ENCODE results near the gene UQCC2.

Gene UQCC2

DNA sequence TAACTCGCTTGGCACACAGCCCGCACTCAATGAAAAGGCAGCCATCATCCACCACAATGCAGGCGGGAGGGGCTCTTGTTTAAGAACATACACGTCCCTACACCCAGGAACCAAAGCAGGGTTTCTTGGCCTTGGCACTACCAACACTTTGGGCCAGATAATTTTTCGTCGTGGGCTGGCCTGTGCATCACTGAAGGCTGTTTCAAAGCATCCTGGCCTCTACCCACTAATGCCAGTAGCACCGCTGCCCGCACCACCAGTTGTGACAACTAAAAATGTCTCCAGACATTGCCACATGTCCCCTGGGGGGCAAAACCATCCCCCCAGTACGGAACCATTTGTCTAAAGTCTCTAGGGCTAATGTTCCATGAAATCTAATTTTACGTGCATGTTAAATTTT lies 13.0 kb downstream of the UQCC2 start:
- peaks cover 42% of the 10 kb centered on the region for H3K4me1 Mint-ChIP-seq
- H3K27ac Mint-ChIP-seq = peak overlapping the region; percentile 53
- DNase-seq (ENCODE audit: low spot score in 2 of 2) (no peak), ATAC-seq (ENCODE audit: low read depth) (no peak)
- H3K27me3 Mint-ChIP-seq = no peaks in the 10 kb centered on the region
- no peak overlapping the region for H3K4me3 Mint-ChIP-seq
- no peaks in the 10 kb centered on the region for H3K9me3 Mint-ChIP-seq
- H3K36me3 Mint-ChIP-seq = peaks cover under 1% of the 10 kb centered on the region

DNA sequence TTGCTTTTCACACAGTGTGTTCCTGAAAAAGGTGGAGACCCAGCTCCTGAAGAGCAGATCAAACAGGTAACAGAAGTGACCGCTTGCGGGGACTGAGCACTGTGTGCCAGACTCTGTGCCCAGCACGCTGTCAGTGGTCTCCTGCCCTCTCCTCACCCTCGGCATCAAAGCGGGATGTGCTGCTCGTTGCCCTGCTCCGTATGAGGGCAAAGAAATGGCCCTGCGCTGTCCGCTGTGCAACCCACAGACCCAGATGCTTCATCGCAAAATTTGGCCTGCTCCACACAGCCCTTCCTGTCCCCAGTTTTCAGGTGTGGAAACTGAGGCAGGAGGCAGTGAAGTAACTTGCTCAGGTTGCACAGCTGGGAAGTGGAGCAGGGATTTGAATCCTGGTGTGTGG lies 13.7 kb downstream of the UQCC2 start:
- no peak for DNase-seq (ENCODE audit: low spot score in 2 of 2)
- H3K27ac Mint-ChIP-seq = peak overlapping the region; percentile 89
- no peaks in the 10 kb centered on the region for H3K27me3 Mint-ChIP-seq
- peak overlapping the region; percentile 29 for H3K4me3 Mint-ChIP-seq
- peaks cover 43% of the 10 kb centered on the region for H3K4me1 Mint-ChIP-seq
- no peak for ATAC-seq (ENCODE audit: low read depth)
- H3K9me3 Mint-ChIP-seq = no peaks in the 10 kb centered on the region
- H3K36me3 Mint-ChIP-seq = no peaks in the 10 kb centered on the region

DNA sequence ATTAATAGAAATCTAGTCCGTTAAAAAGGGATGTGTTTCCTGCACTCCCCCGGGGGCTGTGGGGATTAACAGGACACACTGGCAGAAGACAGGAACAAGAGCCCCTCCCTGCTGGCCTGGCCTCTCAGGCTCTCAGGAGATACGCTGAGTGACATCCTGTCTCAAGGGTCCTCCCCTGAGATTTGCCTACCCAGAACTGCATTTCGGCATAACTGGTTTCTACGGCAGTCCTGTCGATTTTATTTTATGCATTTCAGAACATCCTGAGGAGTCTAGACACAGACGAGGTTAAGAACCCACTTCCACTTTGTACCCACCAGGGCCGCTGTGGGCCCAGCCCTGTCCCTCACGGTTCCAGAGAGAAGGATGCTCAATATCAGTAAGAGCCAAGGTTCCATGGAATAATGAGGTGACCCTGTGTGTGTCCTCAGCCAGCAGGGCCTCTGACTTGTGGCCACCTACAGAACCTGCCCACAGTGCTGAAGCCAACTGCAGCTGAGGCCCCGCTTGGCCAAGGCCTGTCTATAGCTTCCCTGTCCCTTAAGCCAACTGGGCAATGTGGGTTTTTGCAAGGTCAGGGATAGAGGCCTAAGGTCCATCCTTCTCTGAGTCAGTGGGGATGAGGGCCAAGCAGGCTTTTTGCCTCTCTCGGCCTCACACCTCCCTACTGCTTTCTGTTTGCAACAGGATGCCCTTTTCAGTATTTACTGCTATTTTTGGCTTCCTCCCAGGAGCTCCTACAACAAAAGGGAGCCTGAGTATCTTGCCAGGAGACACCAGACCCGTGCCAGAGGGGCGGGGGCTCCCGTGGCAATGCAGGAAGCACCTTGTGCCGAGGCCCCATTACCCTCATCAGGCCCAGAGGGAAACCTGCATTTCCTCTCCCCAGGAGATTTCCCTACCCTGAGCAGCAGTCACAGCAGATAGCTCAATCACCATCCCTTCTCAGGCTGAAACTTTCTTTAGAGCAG lies 14.7 kb downstream of the UQCC2 start:
- peak; percentile 62 for ATAC-seq (ENCODE audit: low read depth)
- Mint-ChIP-seq H3K36me3 (peaks cover 6% of the 10 kb centered on the region), H3K4me1 (peaks cover 46% of the 10 kb centered on the region)

DNA sequence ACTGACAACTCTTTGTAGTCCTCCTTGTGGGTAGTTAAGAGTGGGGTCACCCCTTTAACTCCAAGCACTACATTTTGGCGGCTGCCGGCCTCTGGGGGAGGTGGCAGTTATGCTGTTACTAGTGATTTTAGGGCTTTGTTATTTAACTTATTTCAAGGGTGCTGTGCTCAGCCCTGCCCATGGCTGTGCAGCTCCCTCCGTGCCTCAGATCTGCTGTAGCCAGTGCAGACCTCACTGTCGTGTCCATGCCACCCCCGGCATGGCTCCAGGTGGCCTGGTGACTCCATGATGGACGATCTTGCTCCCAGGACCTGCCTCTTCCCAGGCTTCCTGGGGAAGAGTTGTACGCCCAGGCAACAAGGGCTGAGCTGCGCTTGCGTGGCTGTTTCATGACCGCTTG lies 15.4 kb downstream of the UQCC2 start:
- Mint-ChIP-seq H3K27ac (peak overlapping the region; percentile 89), H3K27me3 (no peaks in the 10 kb centered on the region), H3K4me1 (peaks cover 53% of the 10 kb centered on the region), H3K9me3 (no peaks in the 10 kb centered on the region), H3K4me3 (peak overlapping the region; percentile 66), H3K36me3 (peaks cover 10% of the 10 kb centered on the region)
- no peak for DNase-seq (ENCODE audit: low spot score in 2 of 2)
- ATAC-seq (ENCODE audit: low read depth) = no peak

More for the DNA sequence above, 14.7 kb downstream of the UQCC2 start:
- Mint-ChIP-seq H3K27me3 (no peaks in the 10 kb centered on the region), H3K4me3 (peak overlapping the region; percentile 66), H3K9me3 (no peaks in the 10 kb centered on the region), H3K27ac (peak overlapping the region; percentile 89)
- DNase-seq (ENCODE audit: low spot score in 2 of 2) = peak; percentile 44 to 59

DNA sequence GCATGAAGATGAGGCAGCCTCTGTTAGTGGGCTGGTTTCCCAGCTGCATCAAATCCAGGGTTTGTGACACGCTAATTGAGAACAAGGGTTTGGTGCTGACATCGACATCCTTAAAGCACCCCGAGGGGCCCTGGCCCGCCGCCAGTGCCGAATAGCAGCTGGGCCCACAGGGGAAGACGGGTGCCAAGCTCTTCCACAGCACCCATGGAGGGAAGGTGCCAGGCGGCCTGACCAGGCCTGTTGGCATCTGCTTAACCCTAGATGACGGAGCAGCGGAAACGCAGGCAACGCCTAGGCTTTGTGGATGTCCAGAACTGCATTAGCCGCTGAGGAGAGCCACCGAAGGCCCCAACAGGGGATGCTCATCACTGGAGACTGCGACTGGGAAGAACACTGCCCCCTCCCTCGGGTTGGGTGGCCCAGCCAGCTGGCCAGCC lies 16.0 kb downstream of the UQCC2 start:
- ATAC-seq (ENCODE audit: low read depth) (no peak), DNase-seq (ENCODE audit: low spot score in 2 of 2) (no peak)
- Mint-ChIP-seq H3K27me3 (no peaks in the 10 kb centered on the region), H3K4me1 (peaks cover 51% of the 10 kb centered on the region), H3K36me3 (peaks cover 14% of the 10 kb centered on the region), H3K9me3 (no peaks in the 10 kb centered on the region), H3K27ac (peak overlapping the region; percentile 89), H3K4me3 (no peak overlapping the region)

DNA sequence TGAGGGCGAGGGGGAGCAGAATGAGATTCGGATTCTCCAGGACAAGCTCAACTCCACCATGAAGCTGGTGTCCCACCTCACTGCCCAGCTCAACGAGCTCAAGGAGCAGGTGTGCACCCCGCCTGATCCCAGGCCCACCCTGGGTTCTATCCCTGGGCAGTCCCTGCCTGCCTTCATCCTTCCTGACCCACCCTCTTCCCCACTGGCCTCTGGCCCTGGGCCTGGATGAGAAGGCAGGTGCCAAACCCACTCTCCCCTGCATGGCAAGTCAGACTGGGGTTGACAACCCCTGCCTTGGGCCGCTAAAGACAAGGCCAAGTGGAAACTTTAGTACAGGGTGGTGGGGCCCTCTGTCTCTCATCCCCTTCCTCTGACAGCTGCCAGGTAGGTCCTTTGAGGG lies 16.5 kb downstream of the UQCC2 start:
- Mint-ChIP-seq H3K27ac (peak overlapping the region; percentile 73), H3K4me3 (no peak overlapping the region), H3K4me1 (peaks cover 46% of the 10 kb centered on the region), H3K36me3 (peaks cover 14% of the 10 kb centered on the region), H3K27me3 (no peaks in the 10 kb centered on the region), H3K9me3 (no peaks in the 10 kb centered on the region)
- DNase-seq (ENCODE audit: low spot score in 2 of 2) (no peak), ATAC-seq (ENCODE audit: low read depth) (no peak)

DNA sequence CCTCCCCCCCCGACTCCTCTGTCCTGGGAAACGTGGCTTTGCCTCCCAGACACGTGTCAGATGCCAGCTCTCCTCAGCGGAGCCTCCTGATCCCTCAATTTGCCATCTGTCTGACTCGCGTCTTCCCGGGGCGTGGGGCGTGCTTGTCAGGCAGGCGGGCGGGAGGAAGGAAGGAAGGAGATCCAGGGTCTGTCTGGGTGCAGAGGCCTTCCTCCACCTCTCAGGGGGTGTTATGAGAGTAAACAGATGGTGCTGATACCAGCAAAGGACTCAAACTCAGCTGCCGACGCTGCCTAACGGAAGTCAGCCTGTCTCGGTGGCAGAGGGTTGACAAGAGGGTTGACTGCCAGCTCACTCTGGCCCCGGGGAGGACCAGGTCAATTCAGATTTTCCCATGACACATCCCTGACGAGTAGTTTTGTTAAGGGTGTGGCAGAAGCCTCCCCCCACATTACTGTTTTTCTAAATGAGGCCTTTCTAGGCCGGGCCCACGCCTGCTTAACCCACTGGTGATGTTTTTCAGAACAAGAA lies 17.0 kb downstream of the UQCC2 start:
- peaks cover 17% of the 10 kb centered on the region for H3K36me3 Mint-ChIP-seq
- H3K27ac Mint-ChIP-seq = peak overlapping the region; percentile 73
- H3K4me1 Mint-ChIP-seq = peaks cover 45% of the 10 kb centered on the region
- H3K27me3 Mint-ChIP-seq = no peaks in the 10 kb centered on the region
- ATAC-seq (ENCODE audit: low read depth) = no peak
- DNase-seq (ENCODE audit: low spot score in 2 of 2) = no peak
- H3K4me3 Mint-ChIP-seq = no peak overlapping the region
- no peaks in the 10 kb centered on the region for H3K9me3 Mint-ChIP-seq

DNA sequence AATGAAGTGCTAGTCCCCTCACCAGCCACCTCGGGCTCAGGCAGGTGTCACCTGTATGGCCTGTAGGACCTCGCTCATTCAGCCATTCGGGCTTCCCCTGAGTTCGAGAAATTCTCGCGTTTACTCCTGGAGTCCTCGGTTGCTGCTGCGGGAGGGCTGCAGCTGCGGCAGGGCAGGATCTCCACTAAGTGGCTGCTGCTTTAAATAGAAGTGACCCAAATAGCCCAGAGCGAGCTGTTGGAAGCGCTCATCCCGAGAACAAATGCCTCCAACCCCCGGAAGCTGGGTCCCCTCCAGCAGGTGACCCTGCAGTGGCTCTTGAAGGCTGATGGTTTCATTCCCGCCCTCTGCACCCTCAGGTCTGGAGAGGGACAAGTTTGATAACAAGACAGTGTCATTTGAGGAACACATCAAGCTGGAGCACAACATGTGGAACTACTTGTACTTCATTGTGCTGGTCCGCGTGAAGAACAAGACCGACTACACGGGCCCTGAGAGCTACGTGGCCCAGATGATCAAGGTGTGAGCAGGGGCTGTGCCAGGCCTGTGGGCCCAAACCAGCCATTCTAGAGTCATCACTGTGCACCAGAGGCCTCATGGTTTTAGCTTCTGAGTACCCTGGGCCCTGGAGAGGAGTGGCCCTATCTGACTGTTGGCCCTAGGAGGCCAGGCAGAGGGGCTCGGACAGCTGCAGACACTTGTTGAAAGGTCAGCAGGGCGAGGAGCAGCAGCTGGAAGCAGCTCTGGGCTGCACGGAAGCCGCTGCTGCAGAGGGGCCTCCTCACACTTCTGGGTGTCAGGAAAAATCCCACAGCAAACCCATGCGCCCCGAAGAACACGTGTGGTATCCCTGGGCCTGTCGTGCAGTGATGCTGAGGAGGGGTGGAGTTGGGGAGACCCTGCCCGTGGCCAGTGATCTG lies 18.1 kb downstream of the UQCC2 start:
- ATAC-seq (ENCODE audit: low read depth) (peak; percentile 25), DNase-seq (ENCODE audit: low spot score in 2 of 2) (no peak)
- Mint-ChIP-seq H3K4me1 (peaks cover 37% of the 10 kb centered on the region), H3K36me3 (peaks cover 27% of the 10 kb centered on the region), H3K4me3 (no peak overlapping the region), H3K27me3 (no peaks in the 10 kb centered on the region), H3K27ac (peak overlapping the region; percentile 98), H3K9me3 (no peaks in the 10 kb centered on the region)

DNA sequence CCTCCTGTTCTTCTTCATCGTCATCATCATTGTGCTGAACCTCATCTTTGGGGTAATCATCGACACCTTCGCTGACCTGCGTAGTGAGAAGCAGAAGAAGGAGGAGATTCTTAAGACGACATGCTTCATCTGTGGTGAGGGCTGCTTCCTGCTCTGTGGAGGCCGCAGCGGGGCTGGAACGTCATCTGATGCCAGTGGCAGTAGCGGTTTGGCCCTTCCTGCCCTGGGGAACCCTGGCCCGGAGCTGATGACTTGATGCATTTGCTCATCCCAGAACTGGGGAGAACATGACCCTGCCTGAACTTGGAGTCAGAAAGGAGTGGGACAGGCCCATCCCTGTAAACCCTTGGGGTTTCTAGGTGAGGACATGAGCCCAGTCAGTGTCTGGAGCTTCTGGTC lies 18.7 kb downstream of the UQCC2 start:
- ATAC-seq (ENCODE audit: low read depth) (peak; percentile 84), DNase-seq (ENCODE audit: low spot score in 2 of 2) (peak; percentile 67 to 69)
- Mint-ChIP-seq H3K4me1 (peaks cover 33% of the 10 kb centered on the region), H3K27ac (peak overlapping the region; percentile 98), H3K9me3 (no peaks in the 10 kb centered on the region), H3K4me3 (peak overlapping the region; percentile 33), H3K27me3 (no peaks in the 10 kb centered on the region), H3K36me3 (peaks cover 28% of the 10 kb centered on the region)

DNA sequence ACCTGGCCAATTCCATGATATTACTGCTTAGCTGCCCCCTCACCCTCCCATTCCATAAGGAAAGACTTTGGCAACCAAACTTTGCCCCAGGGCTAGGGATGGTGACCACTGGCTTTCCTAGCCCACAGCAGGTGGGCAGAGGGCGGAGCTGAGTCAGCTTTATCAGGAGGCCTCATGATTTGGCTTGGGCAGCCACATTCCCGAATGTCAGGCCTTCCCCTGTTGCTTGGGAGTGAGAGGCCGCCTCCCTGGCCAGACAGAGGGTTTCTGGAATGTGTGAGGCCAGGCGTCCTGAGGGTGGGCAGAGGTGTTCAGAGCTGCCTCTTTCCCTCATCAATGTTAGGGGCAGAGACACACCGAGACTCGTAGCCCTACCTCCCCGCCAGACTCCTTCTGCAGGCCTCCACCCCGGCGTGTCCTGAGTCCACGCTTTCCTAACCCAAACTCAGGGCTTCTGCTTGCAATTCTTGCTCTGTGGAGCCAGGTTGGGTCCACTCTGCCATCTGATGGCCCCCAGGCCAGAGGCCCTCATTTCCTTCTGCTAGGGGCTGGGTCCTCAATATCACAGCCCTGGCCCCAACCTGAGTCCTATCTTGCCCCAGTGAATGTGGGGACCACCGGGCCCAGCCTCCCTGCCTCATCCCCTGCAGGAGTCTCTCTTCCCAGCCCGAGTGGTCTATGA lies 19.3 kb downstream of the UQCC2 start:
- Mint-ChIP-seq H3K27me3 (no peaks in the 10 kb centered on the region), H3K4me1 (peaks cover 28% of the 10 kb centered on the region), H3K27ac (peak overlapping the region; percentile 98), H3K36me3 (peaks cover 28% of the 10 kb centered on the region), H3K9me3 (no peaks in the 10 kb centered on the region), H3K4me3 (peak overlapping the region; percentile 33)
- DNase-seq (ENCODE audit: low spot score in 2 of 2) (no peak), ATAC-seq (ENCODE audit: low read depth) (no peak)

DNA sequence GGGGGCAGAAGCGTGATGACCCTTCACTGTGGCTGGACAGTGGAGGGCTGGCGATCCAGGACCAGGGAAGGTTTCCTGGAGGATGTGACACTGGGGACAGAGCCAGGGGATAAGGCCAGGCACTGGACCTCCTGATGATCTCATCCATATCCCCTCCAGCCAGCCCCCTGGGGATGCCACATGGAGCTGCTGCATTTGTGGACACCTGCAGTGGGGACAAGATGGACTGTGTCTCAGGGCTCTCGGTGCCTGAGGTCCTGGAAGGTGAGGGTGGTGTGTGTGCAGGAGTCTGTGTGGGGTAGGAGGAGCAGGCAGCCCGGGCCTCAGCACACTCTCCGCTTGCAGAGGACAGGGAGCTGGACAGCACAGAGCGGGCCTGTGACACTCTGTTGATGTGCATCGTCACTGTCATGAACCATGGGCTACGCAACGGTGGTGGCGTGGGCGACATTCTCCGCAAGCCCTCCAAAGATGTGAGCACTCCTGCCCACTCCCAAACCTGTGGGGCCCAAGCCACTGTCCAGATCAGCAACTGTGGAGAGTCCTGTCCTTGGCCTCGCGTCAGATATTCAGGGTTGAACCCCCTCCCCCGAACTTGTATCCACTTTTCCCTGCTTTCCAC lies 19.9 kb downstream of the UQCC2 start:
- no peaks in the 10 kb centered on the region for H3K9me3 Mint-ChIP-seq
- peak overlapping the region; percentile 31 for H3K27ac Mint-ChIP-seq
- H3K4me1 Mint-ChIP-seq = peaks cover 21% of the 10 kb centered on the region
- H3K27me3 Mint-ChIP-seq = no peaks in the 10 kb centered on the region
- DNase-seq (ENCODE audit: low spot score in 2 of 2) = no peak
- H3K36me3 Mint-ChIP-seq = peaks cover 30% of the 10 kb centered on the region
- H3K4me3 Mint-ChIP-seq = no peak overlapping the region
- ATAC-seq (ENCODE audit: low read depth) = no peak

DNA sequence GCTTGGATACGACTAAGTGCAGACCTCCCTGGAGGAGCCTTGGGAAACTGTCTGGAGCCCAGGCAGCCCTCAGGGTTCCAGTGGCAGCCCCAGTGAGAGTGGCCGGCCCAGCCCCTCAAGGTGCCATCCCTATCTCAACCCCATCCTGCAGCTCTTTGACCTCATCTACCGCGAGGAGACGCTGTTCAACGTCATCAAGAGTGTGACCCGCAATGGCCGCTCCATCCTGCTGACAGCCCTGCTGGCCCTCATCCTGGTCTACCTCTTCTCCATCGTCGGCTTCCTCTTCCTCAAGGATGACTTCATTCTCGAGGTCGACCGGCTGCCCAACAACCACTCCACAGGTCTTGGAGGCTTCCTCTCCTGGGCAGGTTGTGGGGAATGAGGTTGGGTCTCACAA lies 20.7 kb downstream of the UQCC2 start:
- Mint-ChIP-seq H3K27me3 (no peaks in the 10 kb centered on the region), H3K4me1 (peaks cover 14% of the 10 kb centered on the region), H3K27ac (peak overlapping the region; percentile 31), H3K4me3 (no peak overlapping the region), H3K36me3 (peaks cover 35% of the 10 kb centered on the region), H3K9me3 (no peaks in the 10 kb centered on the region)
- no peak for ATAC-seq (ENCODE audit: low read depth)
- no peak for DNase-seq (ENCODE audit: low spot score in 2 of 2)

DNA sequence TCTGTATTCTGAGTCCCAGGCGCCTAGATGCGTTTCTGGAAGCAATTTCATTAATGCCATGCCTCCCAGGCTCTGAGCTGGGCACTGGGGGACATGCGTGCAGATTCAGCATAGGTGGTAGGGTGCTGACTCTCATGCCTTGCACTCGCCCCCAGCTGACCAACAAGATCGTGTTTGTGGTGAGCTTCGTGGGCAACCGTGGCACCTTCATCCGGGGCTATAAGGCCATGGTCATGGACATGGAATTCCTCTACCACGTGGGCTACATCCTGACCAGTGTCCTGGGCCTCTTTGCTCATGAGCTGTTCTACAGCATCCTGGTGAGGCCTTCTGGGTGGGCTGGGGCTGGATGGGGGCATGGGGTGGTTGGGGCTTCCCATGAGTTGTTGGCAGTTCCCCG lies 21.6 kb downstream of the UQCC2 start:
- no peak overlapping the region for H3K4me3 Mint-ChIP-seq

More for the DNA sequence above, 21.6 kb downstream of the UQCC2 start:
- H3K27me3 Mint-ChIP-seq = no peaks in the 10 kb centered on the region
- ATAC-seq (ENCODE audit: low read depth) (no peak), DNase-seq (ENCODE audit: low spot score in 2 of 2) (no peak)
- peak overlapping the region; percentile 37 for H3K27ac Mint-ChIP-seq
- peaks cover 13% of the 10 kb centered on the region for H3K4me1 Mint-ChIP-seq
- H3K36me3 Mint-ChIP-seq = peaks cover 40% of the 10 kb centered on the region
- H3K9me3 Mint-ChIP-seq = no peaks in the 10 kb centered on the region
